ENCODE measurements around the gene MRNIP.

The MRNIP gene

GRCh38 chr5:179880066-179880650, 21.5 kb upstream of the MRNIP start:
- Histone ChIP-seq H3K9me3 (ENCODE audit: control insufficient read depth, insufficient read depth, low read length) (peaks cover 19% of the 10 kb centered on the region), H3K4me3 (ENCODE audit: low read length) (no peak overlapping the region), H3K4me2 (ENCODE audit: low read length) (no peak overlapping the region), H3F3A (ENCODE audit: control insufficient read depth, insufficient read depth) (no peaks in the 10 kb centered on the region), H3K36me3 (ENCODE audit: control insufficient read depth, low read length) (peaks cover 56% of the 10 kb centered on the region), H3K27ac (ENCODE audit: low read depth, low read length) (no peak overlapping the region), H3K9me2 (replicated peaks; ENCODE audit: control insufficient read depth, low read length) (no peaks in the 10 kb centered on the region), H4K20me1 (ENCODE audit: control insufficient read depth, insufficient read depth, low read depth, low read length) (no peaks in the 10 kb centered on the region), H3K4me1 (ENCODE audit: control insufficient read depth, low read length) (no peaks in the 10 kb centered on the region), H3K27me3 (ENCODE audit: control insufficient read depth, low read length) (no peaks in the 10 kb centered on the region), H3K79me2 (ENCODE audit: control insufficient read depth, low read length) (no peaks in the 10 kb centered on the region)
- no peak for TF ChIP-seq EZH2phosphoT487 (IDR thresholded peaks at IDR 0.05; ENCODE audit: borderline replicate concordance, low read length)
- TF ChIP-seq, protein P1, sequence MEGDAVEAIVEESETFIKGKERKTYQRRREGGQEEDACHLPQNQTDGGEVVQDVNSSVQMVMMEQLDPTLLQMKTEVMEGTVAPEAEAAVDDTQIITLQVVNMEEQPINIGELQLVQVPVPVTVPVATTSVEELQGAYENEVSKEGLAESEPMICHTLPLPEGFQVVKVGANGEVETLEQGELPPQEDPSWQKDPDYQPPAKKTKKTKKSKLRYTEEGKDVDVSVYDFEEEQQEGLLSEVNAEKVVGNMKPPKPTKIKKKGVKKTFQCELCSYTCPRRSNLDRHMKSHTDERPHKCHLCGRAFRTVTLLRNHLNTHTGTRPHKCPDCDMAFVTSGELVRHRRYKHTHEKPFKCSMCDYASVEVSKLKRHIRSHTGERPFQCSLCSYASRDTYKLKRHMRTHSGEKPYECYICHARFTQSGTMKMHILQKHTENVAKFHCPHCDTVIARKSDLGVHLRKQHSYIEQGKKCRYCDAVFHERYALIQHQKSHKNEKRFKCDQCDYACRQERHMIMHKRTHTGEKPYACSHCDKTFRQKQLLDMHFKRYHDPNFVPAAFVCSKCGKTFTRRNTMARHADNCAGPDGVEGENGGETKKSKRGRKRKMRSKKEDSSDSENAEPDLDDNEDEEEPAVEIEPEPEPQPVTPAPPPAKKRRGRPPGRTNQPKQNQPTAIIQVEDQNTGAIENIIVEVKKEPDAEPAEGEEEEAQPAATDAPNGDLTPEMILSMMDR (IDR thresholded peaks at IDR 0.05; ENCODE audit: low read depth, low read length, poor library complexity, severe bottlenecking), result no peak

GRCh38 chr5:179879690-179880010, 21.0 kb upstream of the MRNIP start:
- H3K27me3 ChIP-seq (ENCODE audit: control insufficient read depth, low read length), result no peaks in the 10 kb centered on the region
- H3K4me1 ChIP-seq (ENCODE audit: control insufficient read depth, low read length), result no peaks in the 10 kb centered on the region
- no peaks in the 10 kb centered on the region for H3K9me2 ChIP-seq (replicated peaks; ENCODE audit: control insufficient read depth, low read length)
- no peaks in the 10 kb centered on the region for H4K20me1 ChIP-seq (ENCODE audit: control insufficient read depth, insufficient read depth, low read depth, low read length)
- peaks cover 19% of the 10 kb centered on the region for H3K9me3 ChIP-seq (ENCODE audit: control insufficient read depth, insufficient read depth, low read length)
- H3K36me3 ChIP-seq (ENCODE audit: control insufficient read depth, low read length), result peaks cover 56% of the 10 kb centered on the region
- H3K27ac ChIP-seq (ENCODE audit: low read depth, low read length), result no peak overlapping the region
- no peaks in the 10 kb centered on the region for H3K79me2 ChIP-seq (ENCODE audit: control insufficient read depth, low read length)
- no peak overlapping the region for H3K4me3 ChIP-seq (ENCODE audit: low read length)
- TF ChIP-seq, protein P1 (IDR thresholded peaks at IDR 0.05; ENCODE audit: low read depth, low read length, poor library complexity, severe bottlenecking), result no peak
- TF ChIP-seq EZH2phosphoT487 (IDR thresholded peaks at IDR 0.05; ENCODE audit: borderline replicate concordance, low read length), result no peak
- H3F3A ChIP-seq (ENCODE audit: control insufficient read depth, insufficient read depth), result no peaks in the 10 kb centered on the region
- no peak overlapping the region for H3K4me2 ChIP-seq (ENCODE audit: low read length)

DNA sequence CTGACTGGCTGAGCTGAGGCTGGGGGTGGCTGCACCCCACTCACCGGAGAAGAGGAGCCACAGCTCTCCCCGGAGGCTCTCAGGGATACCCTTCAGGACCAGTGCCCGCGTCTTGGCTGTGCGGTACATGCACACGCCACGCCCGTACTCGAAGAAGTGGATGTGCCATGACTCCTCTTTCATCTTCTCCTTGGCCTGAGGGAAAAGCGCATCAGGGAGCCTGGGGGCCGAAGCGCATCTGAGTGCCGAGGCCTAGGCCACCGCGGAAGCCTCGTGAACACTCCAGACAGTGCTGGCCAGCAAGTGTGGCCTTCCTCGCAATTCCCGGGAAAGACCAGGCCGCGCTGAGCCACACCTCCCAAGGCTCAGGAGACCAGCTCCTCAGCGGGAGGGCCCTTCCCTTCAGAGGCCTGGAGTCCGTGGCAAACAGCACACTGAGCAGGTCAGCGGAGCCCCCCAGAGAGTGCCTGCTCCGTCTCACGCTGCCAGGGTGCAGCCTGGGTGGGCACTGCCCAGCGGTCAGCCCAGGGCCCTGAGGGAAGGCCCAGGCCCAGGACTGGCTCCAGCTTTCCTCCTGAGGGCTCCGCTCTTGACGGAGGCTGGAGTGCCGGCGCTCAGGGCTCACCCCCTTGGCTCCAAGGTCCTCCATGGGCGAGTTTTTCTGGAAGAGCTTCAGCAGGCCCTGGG, 20.5 kb upstream of the MRNIP start:
- no peak overlapping the region for H3K4me2 ChIP-seq (ENCODE audit: low read length)
- H3K27me3 ChIP-seq (ENCODE audit: control insufficient read depth, low read length), result no peaks in the 10 kb centered on the region
- H3F3A ChIP-seq (ENCODE audit: control insufficient read depth, insufficient read depth), result no peaks in the 10 kb centered on the region
- no peak overlapping the region for H3K4me3 ChIP-seq (ENCODE audit: low read length)
- H3K9me2 ChIP-seq (replicated peaks; ENCODE audit: control insufficient read depth, low read length), result no peaks in the 10 kb centered on the region
- H3K27ac ChIP-seq (ENCODE audit: low read depth, low read length), result no peak overlapping the region
- H3K36me3 ChIP-seq (ENCODE audit: control insufficient read depth, low read length), result peaks cover 52% of the 10 kb centered on the region
- H3K4me1 ChIP-seq (ENCODE audit: control insufficient read depth, low read length), result no peaks in the 10 kb centered on the region
- H3K9me3 ChIP-seq (ENCODE audit: control insufficient read depth, insufficient read depth, low read length), result peaks cover 18% of the 10 kb centered on the region
- H3K79me2 ChIP-seq (ENCODE audit: control insufficient read depth, low read length), result no peaks in the 10 kb centered on the region
- no peaks in the 10 kb centered on the region for H4K20me1 ChIP-seq (ENCODE audit: control insufficient read depth, insufficient read depth, low read depth, low read length)
- no peak for TF ChIP-seq EZH2phosphoT487 (IDR thresholded peaks at IDR 0.05; ENCODE audit: borderline replicate concordance, low read length)
- TF ChIP-seq, protein P1 (IDR thresholded peaks at IDR 0.05; ENCODE audit: low read depth, low read length, poor library complexity, severe bottlenecking), result no peak
